HepG2 (cell line): ENCODE measurements around the gene SPDYE6. TPM values are rescaled to one million over a fixed set of nuclear protein-coding genes. Genes with fewer than 3 reads are reported as not detected.

Experiments
- ARID5B ChIP-seq: IDR thresholded peaks from 2 replicates; pipeline ENCODE4 v1.4.0; 2020; ENCODE audit warnings: mild to moderate bottlenecking, missing genetic modification reagents
- CHD2 ChIP-seq: IDR thresholded peaks from 2 replicates; pipeline ENCODE4 v1.6.1; 2011; ENCODE audit warnings: low read depth, low read length, improper control_type of control experiment
- DBP ChIP-seq: sonication (generic); formaldehyde crosslinking; IDR thresholded peaks from 2 replicates; pipeline ENCODE4 v1.4.0; 2020; ENCODE audit warnings: missing genetic modification reagents; ENCODE audit errors: not compliant biosample characterization
- IKZF4 ChIP-seq: sonication (generic); formaldehyde crosslinking; IDR thresholded peaks from 2 replicates; pipeline ENCODE4 v1.5.1; 2020; ENCODE audit warnings: borderline replicate concordance, mild to moderate bottlenecking, low read depth, missing genetic modification reagents; ENCODE audit errors: not compliant biosample characterization
- KDM1A ChIP-seq: IDR thresholded peaks from 2 replicates; pipeline ENCODE4 v1.6.1; 2016; ENCODE audit warnings: missing compliant biosample characterization
- POLR2A ChIP-seq, 2 experiments: IDR thresholded peaks; 2 replicates each; pipeline ENCODE4 v1.6.1; 2011; ENCODE audit warnings: low read depth in 2 of 2, low read length in 2 of 2, mild to moderate bottlenecking in 1 of 2, moderate library complexity in 1 of 2; ENCODE audit not compliant: insufficient read depth in 1 of 2
- SMARCC2 ChIP-seq: fragments of 450-650 bp; IDR thresholded peaks from 2 replicates; pipeline ENCODE4 v1.6.1; 2017; ENCODE audit warnings: antibody characterized with exemption, mild to moderate bottlenecking
- TOE1 ChIP-seq: sonication (generic); formaldehyde crosslinking; IDR thresholded peaks from 2 replicates; pipeline ENCODE4 v1.4.0; 2020; ENCODE audit warnings: mild to moderate bottlenecking, missing genetic modification reagents
- ZBTB46 ChIP-seq: sonication (generic); formaldehyde crosslinking; IDR thresholded peaks from 2 replicates; pipeline ENCODE4 v1.4.0; 2020; ENCODE audit warnings: mild to moderate bottlenecking, missing genetic modification reagents, borderline replicate concordance
- ZFP36L2 ChIP-seq: sonication (generic); formaldehyde crosslinking; IDR thresholded peaks from 2 replicates; pipeline ENCODE4 v1.4.0; 2020; ENCODE audit warnings: missing genetic modification reagents
- ZNF124 ChIP-seq: sonication (generic); formaldehyde crosslinking; IDR thresholded peaks from 2 replicates; pipeline ENCODE4 v1.4.0; 2020; ENCODE audit warnings: missing genetic modification reagents
- ZNF180 ChIP-seq: sonication (generic); formaldehyde crosslinking; IDR thresholded peaks from 2 replicates; pipeline ENCODE4 v1.4.0; 2020; ENCODE audit warnings: low read depth, missing genetic modification reagents, borderline replicate concordance
- ZNF296 ChIP-seq: sonication (generic); formaldehyde crosslinking; conservative IDR thresholded peaks from 2 replicates; pipeline ENCODE4 v1.5.0; 2020; ENCODE audit warnings: mild to moderate bottlenecking, missing genetic modification reagents
- ZNF547 ChIP-seq: sonication (generic); formaldehyde crosslinking; IDR thresholded peaks from 2 replicates; pipeline ENCODE4 v1.5.1; 2020; ENCODE audit warnings: mild to moderate bottlenecking, missing genetic modification reagents
- ZNF672 ChIP-seq: sonication (generic); formaldehyde crosslinking; IDR thresholded peaks from 2 replicates; pipeline ENCODE4 v1.8.1; 2022; ENCODE audit warnings: missing genetic modification reagents
- ZNF782 ChIP-seq: sonication (generic); formaldehyde crosslinking; IDR thresholded peaks from 2 replicates; pipeline ENCODE4 v1.4.0; 2020; ENCODE audit warnings: missing genetic modification reagents, mild to moderate bottlenecking, borderline replicate concordance
- ZUFSP ChIP-seq: sonication (generic); formaldehyde crosslinking; IDR thresholded peaks from 2 replicates; pipeline ENCODE4 v1.9.0; 2021; ENCODE audit warnings: missing genetic modification reagents, mild to moderate bottlenecking, borderline replicate concordance
- ZZZ3 ChIP-seq: sonication (generic); formaldehyde crosslinking; IDR thresholded peaks from 2 replicates; pipeline ENCODE4 v1.4.0; 2020; ENCODE audit warnings: missing genetic modification reagents, mild to moderate bottlenecking, borderline replicate concordance
- polyA plus RNA-seq, 8 experiments: library from polyadenylated mRNA; depleted of rRNA in 3 of 8; stranded (reverse) in 7 of 8; unstranded in 1 of 8; fragments of >200 nt; fragmentation: Illumina TruSeq in 4 of 8; extraction: Trizol in 4 of 8; gene quantifications; 2 replicates each; pipeline versions ENCODE4 v1.2.1 to v1.2.3, GENCODE V29; 2011 to 2016; ENCODE audit warnings: low read depth in 4 of 8, missing spikeins in 1 of 8, mixed read lengths in 1 of 8; ENCODE audit not compliant: insufficient read depth in 1 of 8
- total RNA-seq, 5 experiments: library from RNA; depleted of rRNA; stranded (reverse); fragments of >200 nt; fragmentation: Illumina TruSeq; extraction: Trizol; gene quantifications; 2 replicates each; pipeline ENCODE4 v1.2.3, GENCODE V29; 2016; ENCODE audit warnings: low read depth in 1 of 5
- TF ChIP-seq, protein P1 (sequence below): sonication (generic); formaldehyde crosslinking; IDR thresholded peaks from 2 replicates; pipeline ENCODE4 v1.9.0; 2022; ENCODE audit warnings: low read depth, missing genetic modification reagents

Gene SPDYE6
- total and polyA plus RNA-seq, 2 of the 13 experiments (the other 11 are each of a cell fraction or from before 2014, with no cell fraction given), result 0.07 TPM; not detected in 1

DNA sequence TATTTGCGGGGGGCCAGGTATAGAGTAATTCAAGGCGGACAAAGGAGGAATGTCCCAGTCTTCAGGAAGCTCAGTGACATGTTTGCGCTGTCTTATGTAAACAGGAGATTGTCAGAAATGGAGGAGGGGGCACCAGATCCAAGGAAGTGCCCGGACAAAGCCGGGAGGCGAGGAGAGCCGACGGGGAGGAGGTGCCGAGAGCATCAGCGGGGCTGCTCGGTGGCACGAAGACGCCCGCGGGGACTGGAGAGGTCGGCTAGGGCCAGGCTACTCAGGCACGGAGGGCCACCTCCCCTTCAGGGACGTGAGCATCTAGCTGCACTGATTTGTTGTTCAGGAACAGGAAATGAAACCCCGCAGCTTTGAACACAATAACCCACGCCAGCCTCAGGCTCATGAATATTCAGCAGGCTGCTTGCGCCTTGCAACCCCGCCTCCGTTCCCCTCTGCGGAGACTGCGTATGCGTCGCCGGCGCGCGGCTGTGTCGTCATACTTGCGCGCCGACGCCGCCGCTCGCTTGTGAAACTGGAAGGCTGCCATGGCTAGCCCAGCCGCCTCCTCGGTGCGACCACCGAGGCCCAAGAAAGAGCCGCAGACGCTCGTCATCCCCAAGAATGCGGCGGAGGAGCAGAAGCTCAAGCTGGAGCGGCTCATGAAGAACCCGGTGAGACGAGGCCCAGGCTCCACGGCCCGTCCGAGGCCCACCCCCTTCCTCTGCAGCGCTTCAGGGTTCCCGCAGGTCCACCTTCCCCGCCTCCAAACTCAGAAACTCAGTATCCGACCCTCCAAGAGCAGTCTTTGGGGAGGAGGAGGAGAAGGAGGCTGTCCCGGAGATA is 39.8 kb upstream of the SPDYE6 start, which contains the start of gene PRKRIP1 (continued):
- TF ChIP-seq ARID5B (CRISPR knock-in tag) (no peak), KDM1A (CRISPR knock-in tag) (no peak), ZNF672 (no peak), ZZZ3 (CRISPR knock-in tag) (peak; percentile 70; the same call in 1 of the 2 replicates), POLR2A (IDR thresholded peaks at IDR 0.05; ENCODE audit: insufficient read depth in 1 of 2, low read depth in 2 of 2, low read length in 2 of 2) (peak; percentile 40 to 74; a peak in 3 of 4 replicates), ZNF180 (CRISPR knock-in tag) (no peak), ZNF782 (CRISPR knock-in tag) (0 out of 2 replicates have a peak, but pooled peaks have one; percentile 75), DBP (CRISPR knock-in tag) (no peak), ZNF296 (CRISPR knock-in tag) (no peak), SMARCC2 (no peak), ZBTB46 (peak; percentile 82; the same call in 1 of the 2 replicates), ZNF547 (no peak), CHD2 (no peak), ZNF124 (no peak), IKZF4 (CRISPR knock-in tag) (peak; percentile 70), TOE1 (no peak), ZUFSP (CRISPR knock-in tag) (no peak), ZFP36L2 (CRISPR knock-in tag) (no peak)
- TF ChIP-seq, protein P1, sequence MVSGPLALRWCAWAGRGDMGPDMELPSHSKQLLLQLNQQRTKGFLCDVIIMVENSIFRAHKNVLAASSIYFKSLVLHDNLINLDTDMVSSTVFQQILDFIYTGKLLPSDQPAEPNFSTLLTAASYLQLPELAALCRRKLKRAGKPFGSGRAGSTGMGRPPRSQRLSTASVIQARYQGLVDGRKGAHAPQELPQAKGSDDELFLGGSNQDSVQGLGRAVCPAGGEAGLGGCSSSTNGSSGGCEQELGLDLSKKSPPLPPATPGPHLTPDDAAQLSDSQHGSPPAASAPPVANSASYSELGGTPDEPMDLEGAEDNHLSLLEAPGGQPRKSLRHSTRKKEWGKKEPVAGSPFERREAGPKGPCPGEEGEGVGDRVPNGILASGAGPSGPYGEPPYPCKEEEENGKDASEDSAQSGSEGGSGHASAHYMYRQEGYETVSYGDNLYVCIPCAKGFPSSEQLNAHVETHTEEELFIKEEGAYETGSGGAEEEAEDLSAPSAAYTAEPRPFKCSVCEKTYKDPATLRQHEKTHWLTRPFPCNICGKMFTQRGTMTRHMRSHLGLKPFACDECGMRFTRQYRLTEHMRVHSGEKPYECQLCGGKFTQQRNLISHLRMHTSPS (CRISPR knock-in tag), result 0 out of 2 replicates have a peak, but pooled peaks have one; percentile 27
